HG03175 (cell line): ENCODE data around the gene QRICH2.
"Not testable (repeated sequence)": the region's sequence is repeated elsewhere in the genome, so short reads cannot be mapped to it uniquely, and the experiment has no call there.

Experiments used
- ATAC-seq: cut with Tn5 transposase; IDR thresholded peaks from one replicate; pipeline ENCODE4 v1.9.1; 2021; ENCODE audit warnings: mild to moderate bottlenecking, moderate library complexity; ENCODE audit not compliant: unreplicated experiment

QRICH2 gene

DNA sequence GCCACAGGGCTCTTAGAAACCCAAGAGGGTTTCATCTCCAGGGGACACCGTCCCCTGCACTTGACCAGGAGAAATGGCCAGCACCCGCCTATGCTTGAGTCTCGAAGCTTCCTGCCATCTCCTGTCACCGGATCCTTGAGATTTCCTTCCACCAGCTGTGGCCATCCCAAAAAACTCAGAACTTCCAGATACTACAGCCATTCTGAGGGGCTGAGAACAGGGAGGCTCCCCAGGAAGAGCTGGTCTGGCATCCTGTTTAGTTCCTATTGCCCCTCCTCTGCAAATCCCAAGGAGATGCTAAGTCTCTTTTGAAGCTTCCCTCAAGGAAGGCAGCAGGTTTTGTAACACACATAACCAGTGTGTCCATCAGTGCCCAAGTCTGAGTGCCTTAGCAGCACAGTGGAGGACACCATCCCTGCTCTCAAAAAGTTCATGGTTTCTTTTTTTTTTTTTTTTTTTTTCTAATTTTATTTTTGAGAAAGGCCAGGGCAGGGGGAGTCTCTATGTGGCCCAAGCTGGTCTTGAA lies 41.0 kb downstream of the QRICH2 start:
- no peak for ATAC-seq

DNA sequence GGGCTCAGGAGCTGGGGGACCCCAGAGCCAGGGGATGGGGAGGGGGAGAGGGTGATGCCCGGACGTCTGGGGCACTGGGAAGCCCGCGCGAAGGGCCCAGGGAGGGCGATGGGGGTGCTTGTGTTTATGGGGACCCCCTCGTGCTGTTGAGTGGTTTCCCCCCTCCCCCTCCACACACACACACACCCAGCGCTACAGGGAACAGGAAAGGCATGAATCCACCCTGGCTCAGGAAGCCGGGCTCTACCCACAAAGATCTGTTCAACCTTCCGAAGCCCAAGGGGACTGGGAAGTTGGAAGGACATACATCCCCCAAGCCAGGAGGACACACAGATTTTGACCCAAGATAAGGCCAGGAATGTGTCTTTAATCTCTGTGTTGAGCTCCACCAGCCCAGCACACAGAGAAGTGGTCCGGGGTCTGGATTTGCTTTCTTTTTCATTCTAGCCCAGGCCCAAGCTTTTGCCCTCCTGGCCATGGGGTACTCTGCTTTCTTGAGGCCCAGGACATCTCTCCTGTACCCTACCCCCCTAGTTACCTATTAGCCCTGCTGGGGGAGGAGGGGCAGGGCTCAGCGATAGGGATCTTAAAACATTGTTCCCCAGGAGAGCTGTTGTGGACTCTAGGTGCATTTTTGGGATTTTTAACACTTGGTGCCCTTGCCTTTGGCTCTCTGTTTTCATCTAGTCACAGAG lies 41.7 kb downstream of the QRICH2 start:
- ATAC-seq, result no peak

DNA sequence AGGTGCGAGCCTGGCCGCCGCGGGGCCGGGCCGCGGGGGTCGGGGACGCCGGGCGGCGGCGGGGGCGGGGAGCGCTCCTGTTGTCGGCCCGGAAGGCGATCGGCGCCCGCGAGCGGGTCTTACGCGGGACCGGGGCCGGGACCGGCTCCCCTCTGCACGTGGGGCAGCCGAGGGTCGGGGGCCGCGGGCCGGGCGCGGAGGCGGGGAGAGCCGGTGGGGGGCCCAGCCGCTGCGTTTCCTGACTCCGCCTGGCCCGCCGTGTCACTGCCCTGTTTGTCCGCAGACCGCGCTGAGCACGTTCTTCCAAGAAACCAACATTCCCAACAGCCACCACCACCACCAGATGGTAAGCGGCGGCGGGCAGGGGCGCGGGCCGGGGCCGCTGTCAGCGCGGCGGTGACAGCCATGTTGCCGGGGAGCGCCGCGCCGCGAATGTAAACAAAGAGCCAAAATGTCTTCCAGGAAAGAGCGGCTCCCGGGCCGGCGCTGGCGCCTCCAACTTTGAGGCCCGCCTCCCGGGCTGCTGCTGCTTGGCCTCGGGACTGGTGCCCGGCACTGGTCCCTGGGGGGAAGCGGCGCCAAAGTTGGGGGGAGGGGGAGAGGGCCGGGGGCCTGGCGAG lies 42.3 kb downstream of the QRICH2 start:
- no peak for ATAC-seq

DNA sequence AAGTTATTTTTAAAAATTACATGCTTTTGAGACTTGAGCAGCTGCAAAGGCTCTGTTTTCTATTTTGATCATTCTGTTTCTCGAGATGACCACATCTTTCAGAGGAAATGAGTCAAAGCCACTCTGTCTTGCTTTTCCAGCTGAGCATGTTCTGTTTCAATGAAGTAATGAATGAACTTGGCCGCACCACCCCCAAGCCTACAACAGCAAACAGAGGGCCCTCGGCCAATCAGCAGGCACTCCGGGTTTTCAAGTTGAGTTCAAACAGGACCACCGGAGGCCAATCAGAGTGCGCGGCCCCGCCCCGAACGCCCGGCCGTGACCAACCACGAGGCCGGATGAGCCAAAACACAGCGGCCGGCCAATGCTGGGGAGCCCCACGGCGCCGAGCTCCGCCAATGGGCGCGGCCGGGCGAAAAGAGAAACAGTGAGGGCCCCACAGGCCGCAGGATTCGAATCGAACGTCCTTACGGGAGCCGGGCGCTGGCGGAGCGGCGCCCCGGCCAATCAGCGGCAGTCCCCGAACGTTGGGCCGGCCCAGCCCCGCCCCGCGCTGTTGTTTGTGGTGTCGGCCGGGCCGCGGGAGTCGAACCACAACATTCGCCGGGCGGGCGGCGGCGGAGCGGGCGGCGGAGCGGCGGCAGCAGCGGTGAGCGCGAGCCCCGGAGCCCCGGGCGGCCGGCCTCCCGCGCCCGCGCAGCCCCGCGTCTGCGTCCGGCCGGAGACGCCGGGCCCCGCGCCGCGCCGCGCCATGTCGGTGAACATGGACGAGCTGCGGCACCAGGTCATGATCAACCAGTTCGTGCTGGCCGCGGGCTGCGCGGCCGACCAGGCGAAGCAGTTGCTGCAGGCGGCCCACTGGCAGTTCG lies 43.1 kb downstream of the QRICH2 start, which contains the start of gene UBALD2:
UBALD2 (plus strand) TSS at position 594 of the 869 bp plus-strand sequence; CDS start at position 752, 158 bp downstream.
- ATAC-seq, result peak; percentile 79

DNA sequence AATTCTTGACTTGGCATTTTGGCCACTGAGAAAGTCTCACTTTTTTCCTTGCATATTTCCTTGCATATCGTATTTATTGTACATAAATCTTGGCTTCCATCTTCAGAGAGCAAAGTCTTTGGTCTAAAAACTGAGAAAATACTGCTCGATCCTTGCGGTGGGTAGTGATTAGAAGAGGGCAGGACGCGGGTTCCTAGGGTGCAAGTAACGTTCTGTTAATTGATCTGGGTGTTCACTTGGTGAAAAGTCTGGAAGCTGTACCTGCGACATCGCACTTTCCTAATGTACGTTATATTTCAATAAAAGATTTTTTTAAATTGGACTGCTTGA lies 43.7 kb downstream of the QRICH2 start:
- peak; percentile 0 for ATAC-seq

DNA sequence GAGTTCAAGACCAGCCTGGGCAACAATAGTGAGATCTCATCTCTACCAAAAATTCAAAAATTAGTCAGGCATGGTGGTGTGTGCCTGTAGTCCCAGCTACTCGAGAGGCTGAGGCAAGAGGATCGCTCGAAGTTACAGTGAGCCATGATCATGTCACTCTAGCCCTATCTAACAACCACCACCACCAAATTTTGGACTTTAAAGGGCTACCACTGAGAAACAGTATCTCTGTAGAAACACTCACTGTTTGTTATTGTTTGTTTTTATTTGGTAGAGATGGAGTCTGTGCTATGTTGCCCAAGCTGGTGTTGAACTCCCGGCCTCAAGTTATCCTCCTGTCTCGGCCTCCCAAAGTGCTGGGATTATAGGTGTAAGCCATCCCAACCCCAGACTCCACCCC lies 44.2 kb downstream of the QRICH2 start:
- ATAC-seq, result no peak

DNA sequence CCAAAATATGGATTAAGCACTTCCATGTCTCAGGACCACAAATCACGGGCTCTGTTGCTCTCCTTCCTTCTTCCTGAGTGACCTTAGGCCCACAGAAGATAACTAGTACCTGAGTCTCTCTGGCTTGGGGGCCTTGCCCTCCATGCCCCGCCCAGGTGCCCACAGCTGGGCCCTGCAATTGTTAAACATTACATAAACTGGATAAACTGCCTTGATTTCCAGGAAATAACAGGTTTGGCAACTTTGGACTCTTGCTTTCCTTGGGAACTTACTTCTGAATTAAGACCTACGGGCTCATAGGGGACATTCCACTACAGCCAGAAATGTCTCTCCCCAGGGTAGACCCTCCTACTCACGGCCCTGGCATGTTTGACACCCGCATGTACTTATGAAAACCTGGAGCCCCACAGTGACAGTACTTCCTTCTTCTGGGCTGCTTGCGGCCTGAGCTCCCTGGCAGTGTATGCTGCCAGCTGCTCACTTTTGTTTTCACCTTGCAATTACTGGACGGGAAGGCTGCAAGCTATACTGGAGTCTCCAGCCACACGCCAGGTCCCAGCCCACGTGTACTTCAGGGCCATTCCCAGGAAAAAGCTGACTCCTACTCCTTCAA lies 45.2 kb downstream of the QRICH2 start:
- ATAC-seq, result no peak

DNA sequence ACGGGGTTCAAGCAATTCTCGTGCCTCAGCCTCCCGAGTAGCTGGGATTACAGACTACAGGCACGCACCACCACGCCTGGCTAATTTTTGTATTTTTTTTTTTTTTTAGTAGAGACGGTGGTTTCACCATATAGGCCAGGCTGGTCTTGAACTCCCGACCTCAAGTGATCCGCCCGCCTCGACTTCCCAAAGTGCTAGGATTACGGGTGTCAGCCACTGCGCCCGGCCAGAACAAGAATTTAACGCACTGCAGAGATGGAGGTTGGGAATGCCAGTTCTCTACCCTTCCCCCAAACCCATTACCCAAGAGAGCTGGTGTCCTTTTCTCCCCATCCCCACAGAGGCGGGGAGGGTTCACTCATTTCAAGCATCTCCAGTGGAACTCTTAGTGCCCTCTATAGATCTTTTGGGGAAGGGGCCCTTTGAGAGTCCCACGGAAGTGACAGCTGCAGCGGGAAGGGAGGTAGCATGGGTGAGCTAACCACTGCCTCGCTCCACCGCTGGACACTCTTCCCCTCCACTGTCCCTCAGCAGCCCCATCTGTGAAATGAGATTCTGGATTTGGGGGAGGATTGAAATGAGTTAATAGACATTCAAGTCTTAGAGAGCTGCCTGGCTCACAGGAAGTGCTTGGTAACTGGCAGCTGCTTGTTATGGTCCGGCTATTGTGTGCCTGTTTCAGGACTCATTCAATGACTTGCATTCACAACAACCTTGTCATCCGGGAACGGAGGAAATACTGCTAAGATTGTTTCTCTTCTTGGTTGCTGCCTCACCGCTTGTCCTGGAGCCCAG lies 46.5 kb downstream of the QRICH2 start:
- ATAC-seq, result no peak

DNA sequence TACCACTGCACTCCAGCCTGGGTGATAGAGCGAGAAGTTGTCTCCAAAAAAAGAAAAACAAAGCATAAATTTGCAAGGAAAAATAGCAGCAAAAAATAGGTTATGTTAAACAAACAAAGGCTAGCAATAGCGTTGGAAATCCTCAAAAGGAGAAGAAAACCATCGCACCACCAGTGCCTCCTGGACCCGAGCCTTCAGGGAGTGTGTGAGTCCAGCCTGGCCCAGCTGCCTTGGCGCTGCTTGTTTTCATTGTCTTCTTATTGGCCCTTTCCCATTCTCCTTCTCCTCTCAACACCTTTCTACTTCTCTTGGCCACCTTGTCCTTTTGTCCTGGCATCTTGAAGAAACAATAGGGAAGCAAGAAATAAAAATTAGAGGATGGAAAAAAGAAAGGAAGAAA lies 47.4 kb downstream of the QRICH2 start:
- no peak for ATAC-seq

DNA sequence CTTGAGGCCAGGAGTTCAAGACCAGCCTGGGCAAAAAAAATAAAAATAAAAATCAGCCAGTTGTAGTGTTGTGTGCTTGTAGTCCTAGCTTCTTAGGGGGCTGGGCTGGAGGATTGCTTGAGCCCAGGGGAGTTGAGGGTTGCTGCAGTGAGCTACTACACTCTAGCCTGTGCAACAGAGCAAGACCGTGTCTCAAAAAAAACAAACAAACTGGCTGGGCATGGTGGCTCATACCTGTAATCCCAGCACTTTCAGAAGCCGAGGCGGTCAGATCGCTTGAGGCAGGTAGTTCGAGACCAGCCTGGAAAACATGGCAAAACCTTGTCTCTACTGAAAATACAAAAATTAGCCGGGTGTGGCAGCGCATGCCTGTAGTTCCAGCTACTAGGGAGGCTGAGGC lies 47.9 kb downstream of the QRICH2 start:
- no peak for ATAC-seq

DNA sequence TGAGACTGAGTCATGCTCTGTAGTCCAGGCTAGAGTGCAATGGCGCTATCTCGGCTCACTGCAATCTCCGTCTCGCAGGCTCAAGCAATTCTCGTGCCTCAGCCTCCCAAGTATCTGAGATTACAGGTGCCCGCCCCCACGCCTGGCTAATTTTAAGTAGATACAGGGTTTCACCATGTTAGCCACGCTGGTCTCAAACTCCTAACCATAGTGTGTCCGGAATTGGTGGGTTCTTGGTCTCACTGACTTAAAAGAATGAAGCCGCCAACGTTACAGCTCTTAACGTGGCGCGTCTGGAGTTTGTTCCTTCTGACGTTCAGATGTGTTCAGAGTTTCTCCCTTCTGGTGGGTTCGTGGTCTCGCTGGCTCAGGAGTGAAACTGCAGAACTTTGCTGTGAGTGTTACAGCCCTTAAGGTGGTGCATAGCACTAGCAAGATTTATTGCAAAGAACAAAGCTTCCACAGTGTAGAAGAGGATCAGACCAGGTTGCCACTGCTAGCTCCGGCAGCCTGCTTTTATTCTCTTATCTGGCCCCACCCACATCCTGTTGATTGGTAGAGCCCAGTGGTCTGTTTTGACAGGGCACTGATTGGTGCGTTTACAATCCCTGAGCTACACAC lies 51.5 kb downstream of the QRICH2 start:
- ATAC-seq, result not testable (repeated sequence)

DNA sequence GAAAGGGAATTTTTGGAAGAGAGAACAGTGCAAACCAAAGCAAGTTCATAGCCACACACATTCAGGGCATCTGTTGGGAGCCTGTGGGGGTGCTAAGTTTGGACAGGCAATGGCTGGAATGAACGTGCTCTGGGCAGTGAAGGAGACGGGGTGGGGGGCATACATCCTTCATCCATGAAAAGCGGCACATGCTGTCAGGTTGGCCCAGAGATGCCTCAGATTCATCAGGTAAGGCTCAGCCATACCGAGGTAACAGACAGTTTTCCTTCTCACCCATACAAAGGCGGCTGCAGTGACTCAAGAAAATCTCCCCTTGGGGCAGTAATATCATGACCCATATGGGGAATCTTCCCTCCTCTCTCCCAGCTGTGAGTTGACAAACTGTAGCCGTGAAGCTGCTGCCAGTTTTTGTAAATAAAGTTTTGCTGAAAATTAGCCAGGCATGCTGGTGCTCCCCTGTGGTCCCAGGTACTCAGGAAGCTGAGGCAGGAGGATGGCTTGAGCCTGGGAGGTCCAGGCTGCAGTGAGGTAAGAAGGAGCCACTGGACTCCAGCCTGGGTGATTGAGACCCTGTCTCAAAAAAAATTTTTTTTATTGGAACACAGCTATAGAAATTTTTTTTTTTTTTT lies 52.2 kb downstream of the QRICH2 start:
- no peak for ATAC-seq

DNA sequence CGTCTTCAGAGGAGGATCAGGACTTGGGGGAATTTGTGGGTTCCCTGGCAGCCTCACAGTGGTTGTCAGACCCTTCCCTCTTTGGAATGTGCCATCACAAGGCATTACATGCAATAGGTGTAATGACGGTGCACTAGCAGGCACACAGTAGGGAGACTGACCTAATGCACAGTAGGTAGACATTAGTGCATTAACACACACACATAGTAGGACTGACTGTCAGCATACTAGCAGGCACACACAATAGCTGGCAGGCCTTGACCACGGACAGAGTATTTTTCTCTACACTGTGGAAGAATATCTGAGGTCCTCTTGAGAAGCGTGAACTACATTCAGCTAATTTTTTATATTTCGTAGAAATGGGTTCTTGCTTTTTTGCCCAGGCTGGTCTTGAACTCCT lies 53.8 kb downstream of the QRICH2 start:
- no peak for ATAC-seq

DNA sequence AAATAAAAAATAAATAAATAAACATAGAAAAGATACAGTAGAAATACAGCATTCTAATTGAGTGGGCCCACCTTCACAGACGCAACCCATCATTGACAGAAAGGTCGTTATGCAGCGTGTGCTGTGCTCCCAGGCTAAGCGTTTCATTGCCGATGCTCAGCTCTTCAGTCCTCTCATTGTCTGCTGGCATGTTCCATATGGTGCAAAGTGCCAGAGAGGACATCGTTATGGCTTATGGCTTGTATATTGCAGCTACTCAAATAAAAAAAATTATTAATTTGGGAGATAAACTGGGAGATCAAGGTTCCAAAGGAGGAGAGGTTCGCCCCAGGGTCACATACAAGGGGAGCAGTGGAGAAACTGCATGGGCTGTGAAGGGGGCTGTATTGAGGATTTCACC lies 54.2 kb downstream of the QRICH2 start:
- ATAC-seq, result no peak

DNA sequence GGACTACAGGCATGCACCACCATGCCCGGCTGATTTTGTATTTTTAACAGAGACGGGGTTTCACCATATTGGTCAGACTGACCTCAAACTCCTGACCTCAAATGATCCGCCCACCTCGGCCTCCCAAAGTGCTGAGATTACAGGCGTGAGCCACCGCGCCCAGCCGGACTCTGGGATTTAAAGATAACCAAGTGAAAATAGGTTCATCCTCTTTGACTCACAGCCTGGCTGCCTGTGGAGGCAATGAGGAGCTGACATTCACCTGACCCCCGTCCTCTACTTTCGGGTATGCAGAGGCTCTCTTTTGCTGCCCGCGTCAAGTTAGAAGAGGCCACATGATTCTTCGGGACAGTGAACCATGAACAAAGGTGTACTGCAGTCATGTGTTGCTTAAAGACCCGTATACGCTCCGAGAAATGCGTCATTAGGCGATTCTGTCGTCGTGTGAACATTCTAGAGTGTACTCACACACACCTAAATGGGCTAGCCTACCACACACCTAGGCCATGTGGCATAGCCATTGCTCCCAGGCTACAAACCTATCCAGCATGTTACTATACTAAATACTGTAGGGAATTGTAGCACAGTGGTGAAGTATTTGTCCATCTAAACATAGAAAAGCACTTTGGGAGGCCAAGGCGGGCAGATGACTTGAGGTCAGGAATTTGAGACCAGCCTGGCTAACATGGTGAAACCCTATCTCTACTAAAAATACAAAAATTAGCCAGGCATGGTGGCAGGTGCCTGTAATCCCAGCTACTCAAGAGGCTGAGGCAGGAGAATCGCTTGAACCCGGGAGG lies 54.9 kb downstream of the QRICH2 start:
- ATAC-seq, result not testable (repeated sequence)

DNA sequence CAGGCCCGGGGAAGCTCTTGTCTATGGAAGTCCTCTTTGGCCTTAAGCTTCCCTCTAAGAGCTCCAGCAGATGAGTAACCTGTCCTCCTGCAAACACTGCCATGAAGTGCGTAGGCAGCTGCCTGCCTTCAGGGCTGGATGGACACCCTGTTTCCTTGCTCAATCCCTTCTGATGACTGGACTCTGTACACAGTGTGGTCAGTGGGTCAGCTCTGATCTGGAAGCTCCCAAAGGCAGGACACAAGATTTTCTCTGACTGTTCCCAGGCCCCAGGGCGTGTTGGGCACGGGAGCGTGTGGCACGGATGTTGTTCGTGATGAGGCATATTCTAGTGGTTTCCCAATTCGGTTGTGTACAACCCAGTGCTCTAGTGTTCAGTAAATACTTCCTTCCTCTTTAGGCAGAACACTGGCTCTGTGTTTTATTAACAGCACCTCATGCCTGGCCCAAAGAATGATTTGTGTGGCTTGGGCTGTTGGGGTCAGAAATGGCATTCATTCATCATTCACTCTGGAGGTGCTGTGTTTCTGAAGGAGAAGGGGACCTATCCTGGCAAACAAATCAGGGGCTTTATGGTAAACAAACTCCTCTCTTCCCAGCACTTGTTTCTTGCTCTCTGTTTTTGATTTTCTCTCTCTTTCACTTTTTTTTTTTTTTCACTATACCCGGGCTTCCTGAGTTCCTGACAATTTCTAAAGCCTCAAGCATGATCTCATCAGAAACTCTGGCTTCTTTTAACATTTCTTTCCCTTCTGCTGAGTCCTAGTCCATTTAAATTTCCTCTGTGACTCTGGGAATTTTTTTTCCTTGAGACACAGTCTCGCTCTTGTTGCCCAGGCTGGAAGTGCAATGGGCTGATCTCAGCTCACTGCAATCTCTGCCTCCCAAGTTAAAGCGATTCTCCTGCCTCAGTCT lies 55.8 kb downstream of the QRICH2 start:
- peak; percentile 61 for ATAC-seq

DNA sequence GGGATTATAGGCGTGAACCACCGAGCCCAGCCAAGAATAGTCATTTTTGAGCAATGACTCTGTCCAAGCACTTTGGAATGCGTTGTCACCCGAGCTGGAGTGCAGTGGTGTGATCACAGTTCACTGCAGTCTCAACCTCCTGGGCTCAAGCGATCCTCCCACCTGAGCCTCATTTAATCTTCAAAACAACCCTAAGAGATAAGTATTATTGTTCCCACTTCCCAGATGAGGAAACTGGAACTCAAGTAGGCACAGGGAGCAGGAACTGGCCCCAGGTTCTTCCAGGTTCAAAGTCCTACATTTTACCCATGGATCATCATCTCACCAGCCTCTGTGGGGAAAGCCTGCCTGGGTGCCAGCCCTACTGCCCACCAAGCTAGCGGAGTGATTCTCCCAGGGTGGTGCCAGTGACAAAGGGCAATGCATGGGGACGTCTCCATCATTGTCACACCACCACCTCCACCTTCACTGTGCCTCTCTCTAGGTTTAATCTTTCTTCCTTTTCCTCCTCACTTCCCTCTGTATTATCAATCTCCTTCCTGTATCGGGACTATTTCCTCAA lies 56.5 kb downstream of the QRICH2 start:
- no peak for ATAC-seq
